GM18519 (cell line): Measurements from ENCODE around the gene SLC30A5.
"Not testable (repeated sequence)": the region's sequence is repeated elsewhere in the genome, so short reads cannot be mapped to it uniquely, and the experiment has no call there.

Experiments
- ATAC-seq: cut with Tn5 transposase; IDR thresholded peaks from one replicate; pipeline ENCODE4 v1.9.1; 2021; ENCODE audit warnings: mild to moderate bottlenecking, moderate library complexity; ENCODE audit not compliant: unreplicated experiment, low FRiP score

Gene SLC30A5

DNA sequence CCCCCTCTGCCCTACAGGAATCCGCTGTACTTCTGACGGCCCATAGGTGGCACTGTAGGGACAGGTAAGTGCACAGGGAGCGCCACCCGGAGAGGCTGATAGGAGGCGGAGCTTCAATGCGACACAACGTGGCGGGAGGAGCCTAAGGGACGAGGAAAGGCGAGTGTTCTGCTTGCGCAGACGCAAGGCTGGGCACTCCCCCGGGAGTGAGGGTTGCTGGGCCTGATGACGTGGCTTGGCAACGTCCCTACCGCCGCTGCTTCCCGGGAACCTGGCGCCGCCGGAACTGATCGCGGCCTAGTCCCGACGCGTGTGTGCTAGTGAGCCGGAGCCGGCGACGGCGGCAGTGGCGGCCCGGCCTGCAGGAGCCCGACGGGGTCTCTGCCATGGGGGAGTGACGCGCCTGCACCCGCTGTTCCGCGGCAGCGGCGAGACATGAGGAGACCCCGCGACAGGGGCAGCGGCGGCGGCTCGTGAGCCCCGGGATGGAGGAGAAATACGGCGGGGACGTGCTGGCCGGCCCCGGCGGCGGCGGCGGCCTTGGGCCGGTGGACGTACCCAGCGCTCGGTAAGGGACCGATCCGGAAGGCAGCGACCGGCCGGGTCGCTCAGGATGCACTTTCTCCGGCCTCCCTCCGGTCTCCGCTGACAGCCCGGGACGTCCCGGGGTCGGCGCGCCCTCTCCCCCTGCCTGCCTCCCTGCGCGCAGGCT lies at the start of gene SLC30A5:
TSS of gene SLC30A5 (plus strand) at position 244 of the 712 bp plus-strand sequence. CDS start at position 486, 242 bp downstream.
- peak; percentile 100 for ATAC-seq

DNA sequence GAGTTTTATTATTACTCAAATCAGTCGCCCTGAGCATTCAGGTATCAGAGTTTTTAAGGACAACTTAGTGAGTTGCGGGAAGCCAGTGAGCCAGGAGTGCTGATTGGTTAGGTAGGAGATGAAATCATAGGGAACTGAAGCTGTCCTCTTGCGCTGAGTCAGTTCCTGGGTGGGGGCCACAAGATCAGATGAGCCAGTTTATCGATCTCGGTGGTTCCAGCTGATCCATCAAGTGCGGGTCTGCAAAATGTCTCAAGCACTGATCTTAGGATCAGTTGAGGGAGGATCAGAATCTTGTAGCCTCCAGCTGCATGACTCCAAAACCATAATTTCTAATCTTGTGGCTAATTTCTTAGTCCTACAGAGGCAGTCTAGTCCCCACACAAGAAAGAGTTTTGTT lies 48.6 kb upstream of the SLC30A5 start:
- not testable (repeated sequence) for ATAC-seq

DNA sequence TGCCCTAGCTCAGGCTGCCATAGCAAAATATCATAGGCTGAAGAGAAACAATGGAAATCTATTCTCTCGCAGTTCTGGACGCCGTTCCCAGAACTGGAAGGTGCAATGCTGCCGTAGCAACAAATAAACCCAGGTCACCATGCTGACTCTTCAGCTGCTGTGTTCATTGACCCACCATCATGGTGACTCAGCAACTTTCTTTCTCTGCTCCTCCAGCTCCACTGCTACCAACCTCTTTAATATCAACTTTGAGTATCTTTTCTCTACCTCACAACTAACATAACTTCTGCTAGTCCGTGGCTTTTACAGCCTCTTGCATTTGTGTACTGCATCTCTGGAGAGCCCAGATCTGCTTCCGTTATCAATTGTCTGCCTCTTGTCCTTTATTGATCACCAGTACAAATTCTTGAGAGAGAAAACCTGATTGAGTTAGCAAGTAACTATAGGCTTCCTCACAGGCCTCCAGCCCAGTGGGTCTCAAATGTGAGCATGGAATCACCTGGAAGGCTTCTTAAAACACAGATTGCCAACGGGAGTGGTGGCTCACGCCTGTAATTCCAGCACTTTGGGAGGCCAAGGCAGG lies 47.3 kb upstream of the SLC30A5 start:
- no peak for ATAC-seq

DNA sequence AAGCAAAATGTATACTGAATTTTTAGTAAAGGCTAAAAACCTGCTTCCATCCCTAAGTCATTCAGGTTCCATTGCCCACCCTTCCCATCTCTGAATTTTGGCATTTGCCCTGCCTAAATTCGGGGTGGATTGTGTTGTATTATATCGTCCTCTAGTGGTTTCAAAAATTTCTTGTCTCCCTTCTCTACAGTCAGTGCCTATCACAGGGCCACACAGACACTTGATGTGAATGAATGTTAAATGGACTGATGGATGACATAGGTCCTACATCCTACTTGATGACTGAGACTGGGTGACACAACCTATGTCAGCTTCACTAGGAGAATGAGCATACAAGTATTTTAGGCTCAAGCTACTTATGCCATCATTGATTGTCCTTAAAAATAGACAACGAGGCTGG lies 45.6 kb upstream of the SLC30A5 start:
- no peak for ATAC-seq

DNA sequence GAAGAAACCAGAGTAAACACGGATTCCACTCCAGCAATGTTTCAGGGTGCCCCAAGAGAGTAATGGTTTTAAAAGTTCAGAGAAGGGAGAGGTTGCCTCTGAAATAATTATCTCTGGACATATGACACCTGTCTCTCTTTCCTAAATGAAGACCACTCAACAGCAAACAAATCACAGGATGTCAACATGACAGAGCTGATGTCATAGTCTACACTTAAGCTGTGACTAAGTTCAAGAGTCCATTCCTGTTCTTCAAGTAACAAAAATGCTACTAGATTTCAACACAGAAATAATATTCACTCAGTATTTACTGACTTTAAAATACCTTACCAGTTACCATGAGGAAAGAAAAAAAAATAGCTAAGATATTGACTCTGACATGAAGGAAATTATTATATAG lies 44.7 kb upstream of the SLC30A5 start:
- ATAC-seq = no peak

DNA sequence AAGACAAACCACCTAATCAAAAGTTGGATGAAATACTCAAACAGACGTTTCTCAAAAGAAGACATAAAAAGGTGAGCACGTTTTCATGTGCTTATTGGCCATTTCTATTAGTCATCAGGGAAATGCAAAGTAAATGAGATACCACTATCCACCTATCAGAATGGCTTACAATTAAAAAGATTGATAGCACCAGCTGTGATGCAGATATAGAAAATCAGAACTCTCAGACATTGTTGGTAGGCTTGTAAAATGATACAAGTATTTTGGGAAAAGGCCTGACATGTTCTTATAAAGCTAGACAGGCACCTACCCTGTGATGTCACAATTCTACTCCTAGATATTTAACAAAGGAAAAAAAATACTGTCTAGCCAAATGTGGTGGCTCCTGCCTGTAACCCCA lies 44.0 kb upstream of the SLC30A5 start:
- ATAC-seq = no peak

DNA sequence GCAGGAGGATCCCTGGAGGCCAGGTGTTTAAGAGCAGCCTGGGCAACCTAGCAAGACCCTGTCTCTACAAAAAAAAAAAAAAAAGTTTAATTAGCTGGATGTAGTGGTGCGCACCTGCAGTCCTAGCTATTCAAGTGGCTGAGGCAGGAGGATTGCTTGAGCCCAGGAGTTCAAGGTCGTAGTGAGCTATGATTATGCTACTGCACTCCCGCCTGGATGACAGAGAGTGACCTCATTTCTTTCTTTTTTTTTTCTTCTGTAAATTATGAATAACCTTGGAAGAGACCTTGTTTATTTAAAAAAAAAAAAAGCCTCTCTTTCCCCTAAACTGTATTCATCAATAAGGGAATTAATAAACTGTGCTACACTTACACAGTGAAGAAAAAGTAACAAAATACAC lies 43.6 kb upstream of the SLC30A5 start:
- ATAC-seq = no peak

DNA sequence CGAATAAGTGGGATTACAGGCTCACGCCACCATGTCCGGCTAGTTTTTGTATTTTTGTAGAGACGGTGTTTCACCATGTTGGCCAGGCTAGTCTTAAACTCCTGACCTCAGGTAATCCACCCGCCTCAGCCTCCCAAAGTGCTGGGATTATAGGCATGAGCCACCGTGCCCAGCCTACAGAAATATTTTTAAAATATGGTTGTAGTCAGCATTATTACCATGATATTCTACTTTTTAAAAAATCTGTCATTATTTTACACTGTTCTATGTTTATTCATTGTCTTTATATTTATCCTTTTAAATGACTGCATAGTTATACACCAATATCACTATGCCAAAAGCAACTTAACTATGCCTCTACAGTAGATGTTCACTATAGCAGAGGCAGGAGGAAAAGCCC lies 41.6 kb upstream of the SLC30A5 start:
- ATAC-seq = no peak

DNA sequence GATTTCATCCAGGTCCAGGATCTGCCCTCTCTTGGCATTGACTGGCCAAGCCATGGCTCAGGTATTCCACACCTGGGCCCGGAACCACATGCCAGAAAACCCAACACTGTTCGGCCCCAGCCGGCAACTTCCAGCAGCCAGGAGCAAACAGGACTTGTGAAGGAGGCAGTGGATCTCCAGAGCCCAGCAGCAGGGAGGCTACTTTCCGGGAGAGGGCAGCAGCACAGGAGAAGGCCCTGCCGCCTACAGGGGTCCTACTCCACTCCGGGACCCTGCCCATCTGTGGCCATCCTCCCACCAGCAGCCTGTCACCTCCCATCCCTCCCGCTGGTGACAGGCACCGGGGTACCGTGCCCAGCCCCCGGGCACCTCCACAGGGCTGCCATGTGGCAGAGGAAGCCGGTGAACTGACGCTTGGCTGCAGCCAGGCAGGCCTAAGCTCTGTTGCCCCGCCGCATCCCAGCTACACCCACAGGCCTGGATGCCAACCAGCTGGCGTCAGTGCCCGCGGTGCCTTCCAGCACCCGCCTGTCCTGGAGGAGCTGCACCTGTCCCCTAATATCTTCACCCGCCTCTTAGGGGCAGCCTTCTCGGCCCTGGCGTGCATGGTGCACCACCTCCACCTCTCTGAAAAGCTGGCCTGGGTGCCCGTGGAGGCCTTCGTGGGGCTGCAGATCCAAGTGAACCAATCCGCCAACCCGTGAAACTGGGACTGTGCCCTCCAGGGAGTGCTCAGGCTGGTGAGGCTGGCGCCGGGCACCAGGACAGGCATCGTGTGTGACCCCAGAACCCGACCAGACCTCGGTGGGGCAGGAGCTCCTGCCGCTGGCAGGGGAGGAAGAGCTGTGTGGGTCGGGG lies 18.9 kb upstream of the SLC30A5 start:
- no peak for ATAC-seq

DNA sequence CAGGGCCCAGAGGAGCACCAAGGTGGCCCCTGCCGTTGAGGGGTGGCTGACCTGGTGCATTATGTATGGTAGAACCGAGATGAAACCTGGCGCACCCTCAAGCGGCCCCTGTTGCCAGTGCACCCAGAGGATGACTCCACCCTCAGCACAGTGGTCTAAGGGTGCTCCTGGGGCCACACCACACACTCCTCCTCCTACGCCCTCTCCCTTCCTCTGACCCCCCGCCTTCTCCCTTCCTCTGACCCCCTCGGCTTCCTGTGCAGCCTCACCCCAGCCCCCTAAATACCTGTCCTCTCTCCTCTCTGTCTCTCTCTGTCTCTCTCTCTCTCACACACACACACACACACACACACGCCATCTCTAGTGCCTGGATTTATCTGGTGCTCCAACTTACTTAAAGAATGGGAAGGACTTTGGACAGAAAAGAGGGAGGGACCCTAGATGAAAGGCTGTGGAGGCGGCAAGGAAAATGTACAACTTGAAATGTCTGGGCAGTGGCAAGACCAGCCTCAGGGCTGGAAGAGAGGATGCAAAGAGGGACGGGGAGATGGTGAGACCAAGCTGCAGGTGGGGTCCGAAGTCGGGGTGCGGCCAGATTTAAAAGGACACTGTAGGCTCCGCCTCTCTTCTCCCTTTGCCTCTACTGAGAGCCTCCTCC lies 18.2 kb upstream of the SLC30A5 start:
- no peak for ATAC-seq

DNA sequence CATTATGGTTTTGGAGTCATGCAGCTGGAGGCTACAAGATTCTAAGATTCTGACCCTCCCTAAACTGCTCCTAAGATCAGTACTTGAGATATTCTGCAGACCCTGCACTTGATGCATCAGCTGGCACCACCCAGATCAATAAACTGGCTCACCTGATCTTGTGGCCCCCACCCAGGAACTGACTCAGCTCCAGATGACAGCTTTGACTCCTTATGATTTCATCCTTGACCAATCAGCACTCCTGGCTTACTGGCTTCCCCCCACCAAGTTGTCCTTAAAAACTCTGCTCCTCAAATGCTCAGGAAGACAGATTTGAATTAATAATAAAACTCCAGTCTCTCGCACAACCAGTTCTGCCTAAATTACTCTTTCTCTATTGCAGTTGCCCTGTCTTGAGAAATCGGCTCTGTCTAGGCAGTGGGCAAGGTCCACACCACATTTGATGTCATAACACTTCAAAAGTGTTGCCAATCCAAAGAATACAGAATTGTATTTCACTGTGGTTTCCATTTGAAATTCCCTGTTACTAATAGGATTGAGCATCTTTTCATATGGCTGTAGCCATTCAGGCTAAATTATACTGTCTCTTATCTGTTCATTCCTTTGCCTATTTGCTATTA lies 14.8 kb upstream of the SLC30A5 start:
- no peak for ATAC-seq

DNA sequence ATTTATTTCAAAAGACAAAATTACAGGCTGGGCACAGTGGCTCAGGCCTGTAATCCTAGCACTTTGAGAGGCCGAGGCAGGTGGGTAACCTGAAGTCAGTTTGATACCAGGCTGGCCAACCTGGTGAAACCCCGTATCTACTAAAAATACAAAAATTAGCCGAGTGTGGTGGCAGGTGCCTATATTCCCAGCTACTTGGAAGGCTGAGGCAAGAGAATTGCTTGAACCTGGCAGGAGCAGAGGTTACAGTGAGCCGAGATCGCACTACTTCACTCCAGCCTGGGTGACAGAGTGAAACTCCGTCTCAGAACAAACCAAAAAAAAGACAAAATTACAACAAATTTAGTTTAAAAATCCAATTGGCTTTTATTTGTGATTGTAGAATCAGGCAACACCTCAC lies 14.3 kb upstream of the SLC30A5 start:
- ATAC-seq = no peak

DNA sequence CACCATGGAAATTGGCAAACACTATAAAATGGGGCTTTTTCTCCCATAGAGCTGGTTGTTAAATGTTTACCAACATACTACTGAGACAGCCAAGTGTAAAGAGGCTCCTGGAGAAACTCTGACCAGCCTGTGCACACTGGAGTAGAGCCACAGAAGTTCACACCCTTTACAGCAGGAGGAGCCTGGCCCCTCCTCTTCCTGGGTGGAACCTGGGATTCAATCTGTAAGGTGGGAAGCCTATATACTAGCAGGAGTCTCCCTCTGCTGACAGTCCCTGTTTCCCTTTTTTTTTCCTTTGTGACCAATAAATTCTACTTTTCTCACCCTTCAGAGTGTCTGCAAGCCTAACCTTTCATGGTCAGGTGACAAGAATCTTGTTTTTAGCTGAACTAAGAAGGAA lies 10.4 kb upstream of the SLC30A5 start:
- ATAC-seq = no peak

DNA sequence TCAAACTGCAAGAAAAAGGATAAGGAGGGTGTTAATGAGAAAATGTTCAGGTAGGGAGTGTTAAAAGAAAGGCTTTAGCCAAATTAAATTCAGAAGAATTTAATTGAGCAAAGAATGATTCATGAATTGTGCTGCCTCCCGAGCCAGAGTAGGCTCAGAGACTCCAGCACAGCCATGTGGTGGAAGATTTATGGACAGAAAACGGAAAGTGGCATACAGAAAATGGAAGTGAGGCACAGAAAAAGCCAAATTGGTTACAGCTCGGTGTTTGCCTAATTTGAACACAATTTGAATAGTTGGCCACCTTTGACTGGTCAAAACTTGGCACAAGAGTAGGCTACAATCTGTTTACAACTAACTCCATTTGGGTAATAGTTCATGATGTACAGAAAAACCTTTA lies 9.6 kb upstream of the SLC30A5 start:
- no peak for ATAC-seq

DNA sequence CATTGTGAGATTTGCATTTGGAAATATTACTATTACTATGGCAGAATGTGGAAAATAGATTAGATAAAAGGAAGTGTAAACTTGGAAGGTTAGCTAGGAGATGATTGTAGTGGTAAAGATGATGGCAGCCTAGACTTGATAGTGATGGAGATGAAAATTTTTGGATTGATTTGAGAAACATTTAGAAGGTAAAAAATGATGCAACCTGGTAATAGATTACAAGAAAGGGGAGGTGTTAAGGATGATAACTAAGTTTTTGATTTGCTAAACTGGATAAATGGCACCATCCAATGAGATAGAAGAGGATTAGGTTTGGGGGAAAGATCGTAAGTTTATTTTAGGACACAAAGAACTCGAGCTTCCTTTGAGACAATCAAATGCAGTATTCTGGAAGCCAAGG lies 8.9 kb upstream of the SLC30A5 start:
- no peak for ATAC-seq

DNA sequence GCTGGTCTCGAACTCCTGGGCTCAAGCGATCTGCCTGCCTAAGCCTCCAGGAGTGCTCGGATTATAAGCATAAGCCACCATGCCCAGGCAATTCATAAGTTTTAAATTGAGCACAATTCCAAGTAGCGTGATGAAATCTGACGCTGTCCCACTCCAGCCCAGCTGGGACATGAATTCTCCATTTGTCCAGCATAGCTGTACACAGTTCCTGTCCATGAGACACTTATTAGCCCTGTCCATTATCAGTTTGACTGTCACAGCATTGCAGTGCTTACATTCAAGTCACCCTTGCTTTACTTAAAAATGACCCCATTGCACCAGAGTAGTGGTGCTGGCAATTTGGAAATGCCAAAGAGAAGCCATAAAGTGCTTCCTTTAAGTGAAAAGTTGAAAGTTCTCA lies 7.6 kb upstream of the SLC30A5 start:
- no peak for ATAC-seq

DNA sequence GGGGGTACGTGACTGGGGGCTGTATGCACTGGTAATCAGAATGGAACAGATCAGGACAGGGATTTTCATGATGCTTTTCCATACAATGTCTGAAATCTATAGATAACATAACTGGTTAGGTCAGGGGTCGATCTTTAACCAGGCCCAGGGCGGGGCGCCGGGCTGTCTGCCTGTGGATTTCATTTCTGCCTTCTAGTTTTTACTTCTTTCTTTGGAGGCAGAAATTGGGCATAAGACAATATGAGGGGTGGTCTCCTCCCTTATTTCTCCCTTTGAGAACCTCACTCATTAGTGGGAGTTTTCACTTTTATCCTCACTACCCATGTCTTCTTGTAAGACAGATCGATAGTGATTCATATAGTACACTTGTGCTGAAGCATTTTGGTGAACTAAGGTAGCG lies 5.8 kb upstream of the SLC30A5 start:
- ATAC-seq = not testable (repeated sequence)

DNA sequence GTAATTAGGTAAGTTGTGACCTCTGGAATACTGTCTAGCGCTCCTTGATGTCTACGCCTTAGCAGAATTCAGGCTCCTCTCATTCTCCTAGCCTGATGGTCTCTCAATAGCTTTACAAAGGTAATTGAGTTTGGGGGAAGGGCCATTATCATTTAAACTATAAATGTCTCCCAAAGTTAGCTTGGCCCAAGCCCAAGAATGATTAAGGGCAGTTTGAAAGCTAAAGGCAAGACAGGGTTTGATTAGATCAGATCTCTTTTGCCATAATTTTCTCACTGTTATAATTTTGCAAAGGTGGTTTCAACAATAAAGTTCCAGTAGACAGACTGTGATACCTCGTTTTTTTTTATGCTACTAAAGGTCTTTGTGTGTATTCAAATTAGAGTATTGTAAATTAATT lies 3.7 kb upstream of the SLC30A5 start:
- no peak for ATAC-seq

DNA sequence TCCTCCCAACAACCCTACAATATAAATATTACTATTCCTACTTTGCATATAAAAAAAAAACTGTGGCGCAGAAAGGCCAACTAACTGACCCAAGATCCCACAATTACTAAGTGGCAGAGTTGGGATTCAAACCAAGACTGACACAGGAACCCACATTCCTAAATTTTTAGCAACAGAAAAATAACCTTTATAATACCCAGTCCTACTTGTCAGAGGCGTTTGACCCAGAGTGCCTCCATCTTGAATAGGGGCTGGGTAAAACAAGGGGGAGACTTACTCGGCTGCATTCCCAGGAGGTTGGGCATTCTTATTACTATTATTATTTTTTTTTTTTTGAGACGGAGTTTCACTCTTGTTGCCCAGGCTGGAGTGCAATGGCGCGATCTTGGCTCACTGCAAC lies 2.0 kb upstream of the SLC30A5 start:
- no peak for ATAC-seq

DNA sequence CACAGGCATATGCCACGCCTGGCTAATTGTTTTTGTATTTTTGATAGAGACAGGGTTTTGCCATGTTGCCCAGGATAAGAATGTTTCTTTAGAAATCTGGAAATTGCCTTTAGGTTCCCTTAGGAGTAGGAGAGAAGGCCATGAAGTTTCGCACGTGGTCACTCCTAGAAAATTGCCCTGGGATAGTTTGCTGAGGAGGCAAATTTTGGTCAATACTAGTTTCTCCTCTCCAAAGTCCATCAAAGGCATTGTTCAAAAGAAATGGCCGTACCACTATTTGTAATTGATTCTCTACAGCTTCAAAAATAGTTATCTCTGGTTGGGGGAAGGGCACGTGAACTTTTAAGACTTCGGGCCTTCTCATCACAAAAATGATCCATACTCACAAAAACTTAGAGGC lies 845 bp upstream of the SLC30A5 start:
- ATAC-seq = no peak

DNA sequence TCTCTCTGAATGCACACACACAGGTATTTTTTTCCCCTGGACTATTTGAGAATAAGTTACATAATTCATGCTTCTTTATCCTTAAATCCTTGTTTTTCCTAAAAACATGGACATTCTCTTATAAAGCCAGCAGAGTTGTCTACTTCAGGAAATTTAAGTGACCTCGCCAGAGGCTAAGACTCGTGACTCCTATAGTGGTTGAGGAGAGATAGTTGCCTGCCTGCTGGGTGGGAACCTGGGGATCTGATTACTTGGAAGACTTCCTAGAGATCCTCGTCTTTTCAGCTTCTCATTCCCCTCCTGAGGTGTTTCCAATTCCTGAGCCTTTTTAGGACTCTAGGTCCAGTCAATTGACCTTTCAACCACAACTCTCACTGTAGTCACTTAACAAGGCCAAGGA lies 5.5 kb downstream of the SLC30A5 start:
- no peak for ATAC-seq
